A673 (cell line): ENCODE measurements around the gene WDR38. TPM values are rescaled to one million over a fixed set of nuclear protein-coding genes. Genes with fewer than 3 reads are reported as not detected.
A peak's percentile ranks its signal among the peaks of the same experiment; 100 is the strongest.

Experiments
- BruUV-seq: library from RNA; stranded (reverse); fragments of 400-500 nt; replicated peaks from 2 replicates; lab custom pipeline; 2021; lab: Mats Ljungman, UMichigan
- CTCF ChIA-PET: fragments of 300-600 bp; sonication (Branson Sonifier 250); formaldehyde crosslinking; loops from one replicate; lab custom pipeline; 2022; ENCODE audit warnings: antibody characterized with exemption; lab: Charles Lee
- POLR2A ChIA-PET: fragments of 300-600 bp; sonication (Branson Sonifier 250); formaldehyde crosslinking; loops from one replicate; lab custom pipeline; 2022; ENCODE audit warnings: antibody characterized with exemption; ENCODE audit not compliant: low non-redundant PET; lab: Charles Lee
- DNase-seq: peaks from one replicate; pipeline ENCODE4 v3.0.0-alpha.2; 2015; ENCODE audit warnings: low spot score
- H3K27ac ChIP-seq: fragments of 200-600 bp; sonication (generic); 2 replicates; pipeline ENCODE4 v1.5.1; 2016; ENCODE audit warnings: mixed run types, low read depth, mild to moderate bottlenecking, mixed read lengths, antibody characterized with exemption, low read length; ENCODE audit not compliant: poor library complexity, severe bottlenecking
- H3K27me3 ChIP-seq: fragments of 200-600 bp; sonication (generic); replicated peaks from 2 replicates; pipeline ENCODE4 v1.6.1; 2017; ENCODE audit warnings: mixed run types, low read depth, mild to moderate bottlenecking, mixed read lengths, antibody characterized with exemption, low read length; ENCODE audit not compliant: insufficient read depth, poor library complexity
- H3K36me3 ChIP-seq: fragments of 200-600 bp; sonication (generic); 2 replicates; pipeline ENCODE4 v1.6.1; 2016; ENCODE audit warnings: mixed run types, mild to moderate bottlenecking, mixed read lengths, antibody characterized with exemption, low read length; ENCODE audit not compliant: insufficient read depth, poor library complexity, severe bottlenecking
- H3K4me1 ChIP-seq: fragments of 200-600 bp; sonication (generic); 2 replicates; pipeline ENCODE4 v1.6.1; 2017; ENCODE audit warnings: mixed run types, mild to moderate bottlenecking, mixed read lengths, antibody characterized with exemption, low read length; ENCODE audit not compliant: insufficient read depth, poor library complexity, severe bottlenecking
- H3K4me3 ChIP-seq: fragments of 200-600 bp; sonication (generic); 2 replicates; pipeline ENCODE4 v1.5.1; 2016; ENCODE audit warnings: low read depth, mixed run types, mild to moderate bottlenecking, mixed read lengths, low read length; ENCODE audit not compliant: poor library complexity, severe bottlenecking
- H3K9me3 ChIP-seq: fragments of 200-600 bp; sonication (generic); 2 replicates; pipeline ENCODE4 v1.6.1; 2016; ENCODE audit warnings: mixed run types, low read depth, mild to moderate bottlenecking, mixed read lengths, antibody characterized with exemption, low read length; ENCODE audit not compliant: poor library complexity, severe bottlenecking
- EZH2 ChIP-seq: fragments of 200-600 bp; sonication (generic); IDR thresholded peaks from 2 replicates; pipeline ENCODE4 v1.6.1; 2017; ENCODE audit warnings: borderline replicate concordance, low read depth, mild to moderate bottlenecking, mixed read lengths, antibody characterized with exemption, low read length; ENCODE audit not compliant: poor library complexity, severe bottlenecking
- intact Hi-C: fragments of 100-400 bp; cut with micrococcal nuclease; formaldehyde crosslinking; loops from one replicate; pipeline ENCODE4 v1.10.0; 2022; ENCODE audit not compliant: unreplicated experiment
- total RNA-seq: library from RNA; stranded (reverse); gene quantifications from 2 replicates; pipeline ENCODE4 v1.2.3, GENCODE V29; 2021
- TF ChIP-seq, protein P1 (sequence below): fragments of 300-800, 200-600 bp; sonication (generic); conservative IDR thresholded peaks from 2 replicates; pipeline ENCODE4 v1.5.1; 2017; ENCODE audit warnings: low read depth, mild to moderate bottlenecking, antibody characterized with exemption, low read length, moderate library complexity, mixed read lengths

The WDR38 gene
- total RNA-seq, 1 experiment from 2014 or later = not detected

GRCh38 chr9:124859803-124860581 lies 6.7 kb downstream of the WDR38 start:
- Histone ChIP-seq H3K4me1 (peaks cover 30% of the 10 kb centered on the region), H3K4me3 (peak overlapping the region; percentile 96), H3K27me3 (no peaks in the 10 kb centered on the region), H3K36me3 (peaks cover 50% of the 10 kb centered on the region), H3K27ac (peak overlapping the region; percentile 98), H3K9me3 (no peaks in the 10 kb centered on the region)
- BruUV-seq = no TSS peak
- ChIA-PET CTCF (no interaction called here), POLR2A (interaction anchor here (0.6 to 0.7 kb wide), 2 partner anchors 32 to 266 kb away, joined by 4 to 9 read pairs; no protein-coding TSS in a partner anchor)
- intact Hi-C loops = loop anchor here (10.0 kb wide), 3 partner anchors 285 to 515 kb away; partner anchors contain the start of genes PSMB7 and SCAI
- no peak for TF ChIP-seq EZH2
- TF ChIP-seq, protein P1, sequence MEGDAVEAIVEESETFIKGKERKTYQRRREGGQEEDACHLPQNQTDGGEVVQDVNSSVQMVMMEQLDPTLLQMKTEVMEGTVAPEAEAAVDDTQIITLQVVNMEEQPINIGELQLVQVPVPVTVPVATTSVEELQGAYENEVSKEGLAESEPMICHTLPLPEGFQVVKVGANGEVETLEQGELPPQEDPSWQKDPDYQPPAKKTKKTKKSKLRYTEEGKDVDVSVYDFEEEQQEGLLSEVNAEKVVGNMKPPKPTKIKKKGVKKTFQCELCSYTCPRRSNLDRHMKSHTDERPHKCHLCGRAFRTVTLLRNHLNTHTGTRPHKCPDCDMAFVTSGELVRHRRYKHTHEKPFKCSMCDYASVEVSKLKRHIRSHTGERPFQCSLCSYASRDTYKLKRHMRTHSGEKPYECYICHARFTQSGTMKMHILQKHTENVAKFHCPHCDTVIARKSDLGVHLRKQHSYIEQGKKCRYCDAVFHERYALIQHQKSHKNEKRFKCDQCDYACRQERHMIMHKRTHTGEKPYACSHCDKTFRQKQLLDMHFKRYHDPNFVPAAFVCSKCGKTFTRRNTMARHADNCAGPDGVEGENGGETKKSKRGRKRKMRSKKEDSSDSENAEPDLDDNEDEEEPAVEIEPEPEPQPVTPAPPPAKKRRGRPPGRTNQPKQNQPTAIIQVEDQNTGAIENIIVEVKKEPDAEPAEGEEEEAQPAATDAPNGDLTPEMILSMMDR = no peak
- no peak for DNase-seq

DNA sequence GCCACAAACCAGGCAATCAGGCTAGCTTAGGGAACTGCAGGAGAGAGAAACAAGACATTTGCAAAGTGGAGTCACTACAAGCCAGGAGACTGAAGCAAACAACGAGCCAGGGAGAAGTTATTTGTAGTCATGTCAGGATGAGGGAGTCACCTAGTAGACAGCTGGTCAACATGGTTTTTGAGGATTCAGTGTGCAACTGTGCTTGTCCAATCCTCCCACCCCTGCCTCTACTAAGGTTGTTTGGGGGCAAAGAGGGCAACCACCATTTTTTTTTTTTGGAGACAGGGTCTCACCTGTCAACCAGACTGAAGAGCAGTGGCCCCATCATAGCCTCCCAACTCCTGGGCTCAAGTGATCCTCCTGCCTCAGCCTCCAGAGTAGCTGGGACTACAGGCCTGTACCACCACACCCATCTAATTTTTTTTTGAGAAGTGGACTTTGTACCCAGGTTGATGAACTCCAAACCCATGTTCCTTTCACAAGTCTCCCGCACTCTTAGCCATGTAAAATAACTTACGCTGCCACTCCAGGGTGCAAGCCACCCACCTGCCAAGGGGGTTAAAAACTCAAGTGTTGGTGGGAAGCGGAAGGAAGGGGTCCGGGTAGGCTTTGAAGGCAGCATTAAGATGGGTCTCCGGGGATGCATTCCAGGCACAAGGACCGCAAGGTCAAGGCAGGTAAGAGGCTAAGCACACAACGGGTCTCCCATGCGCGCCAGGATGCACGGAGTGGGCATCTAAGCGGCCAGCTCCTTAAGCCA lies 7.5 kb downstream of the WDR38 start:
- H3K27me3 ChIP-seq = no peaks in the 10 kb centered on the region
- no peak for DNase-seq
- peaks cover 50% of the 10 kb centered on the region for H3K36me3 ChIP-seq
- H3K4me3 ChIP-seq = peak overlapping the region; percentile 96
- intact Hi-C loops = no loop called here
- H3K4me1 ChIP-seq = peaks cover 30% of the 10 kb centered on the region
- POLR2A ChIA-PET = interaction anchor here (0.6 to 0.7 kb wide), 2 partner anchors 31 to 267 kb away, joined by 4 to 9 read pairs; no protein-coding TSS in a partner anchor
- BruUV-seq = TSS peak; percentile 47
- H3K9me3 ChIP-seq = no peaks in the 10 kb centered on the region
- no peak for TF ChIP-seq EZH2
- TF ChIP-seq, protein P1 = no peak
- CTCF ChIA-PET = no interaction called here
- peak overlapping the region; percentile 98 for H3K27ac ChIP-seq

DNA sequence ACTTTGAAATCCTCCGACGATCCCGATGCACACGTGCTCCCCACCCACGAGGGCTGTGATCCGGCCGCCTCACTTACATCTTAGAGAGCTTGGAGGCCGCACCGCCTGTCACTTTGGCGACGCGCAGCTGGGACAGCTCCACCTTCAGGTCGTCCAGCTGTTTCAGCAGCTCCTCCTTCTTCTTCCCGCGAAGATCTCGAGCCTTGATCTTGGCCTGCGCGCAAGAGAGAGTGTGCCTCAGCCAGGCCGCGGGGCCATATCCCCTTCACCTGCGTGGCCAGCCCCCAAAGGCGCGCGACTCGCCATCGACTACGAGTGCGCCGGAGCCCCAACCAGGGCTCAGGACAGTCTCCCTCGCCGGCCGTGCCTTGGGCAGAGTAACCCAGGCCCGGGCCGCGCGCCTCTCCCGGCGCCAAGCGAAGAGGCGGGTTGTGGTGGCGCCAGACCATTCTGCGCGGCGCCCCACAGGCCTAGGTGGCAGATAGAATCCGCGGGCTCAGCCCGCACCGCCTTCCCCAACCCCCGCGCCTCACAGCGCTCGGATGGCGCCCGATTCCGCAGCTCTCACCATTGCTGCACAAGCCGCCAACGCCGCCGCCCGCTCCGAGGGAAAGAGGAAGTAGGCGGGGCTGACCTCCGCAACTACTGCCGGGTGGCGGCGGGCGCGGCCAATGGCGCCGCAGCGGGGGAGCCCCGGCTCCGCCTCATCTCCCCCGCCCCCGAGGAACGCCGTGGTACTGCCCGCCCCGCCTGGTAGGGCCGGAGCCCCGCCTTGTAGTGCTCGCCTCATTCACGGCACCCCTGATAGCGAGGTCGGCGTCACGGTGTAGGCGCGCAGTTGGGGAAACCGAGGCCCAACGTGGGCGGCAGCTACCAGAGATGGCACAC lies 8.3 kb downstream of the WDR38 start, which contains the start of the genes ARPC5L and RPL35:
Gene ARPC5L (plus strand): TSS at position 789 of the 888 bp plus-strand sequence. CDS start 7,161 bp downstream, outside the sequence.
Gene RPL35 (minus strand): TSS at position 616 of the 888 bp plus-strand sequence. CDS start 45 bp downstream, at position 571.
- intact Hi-C loops = no loop called here
- H3K27ac ChIP-seq = peak within 1 kb of the TSS; percentile 98
- CTCF ChIA-PET = interaction anchor here (1.0 kb wide), 1 partner anchor 394 kb away, joined by 3 read pairs; no protein-coding TSS in a partner anchor

More for the DNA sequence above, 8.3 kb downstream of the WDR38 start, which contains the start of the genes ARPC5L and RPL35:
- no TSS peak for BruUV-seq
- no peaks in the 10 kb centered on the region for H3K9me3 ChIP-seq
- peaks cover 30% of the 10 kb centered on the region for H3K4me1 ChIP-seq
- TF ChIP-seq EZH2 = no peak
- TF ChIP-seq, protein P1 = peak; percentile 31; the same call in 1 of the 2 replicates
- DNase-seq = peak; percentile 98
- H3K27me3 ChIP-seq = no peaks in the 10 kb centered on the region
- peaks cover 49% of the 10 kb centered on the region for H3K36me3 ChIP-seq
- POLR2A ChIA-PET = no interaction called here
- peak within 1 kb of the TSS; percentile 96 for H3K4me3 ChIP-seq
